Calu3 (cell line): ENCODE measurements around the gene LZTS2. TPM values are rescaled to one million over a fixed set of nuclear protein-coding genes. Genes with fewer than 3 reads are reported as not detected.

Experiments used
- BruUV-seq: library from RNA; stranded (reverse); fragments of 400-500 nt; replicated peaks from 2 replicates; lab custom pipeline; 2021; lab: Mats Ljungman, UMichigan
- CTCF ChIA-PET: fragments of 300-600 bp; sonication (Branson Sonifier 250); formaldehyde crosslinking; loops from one replicate; lab custom pipeline; 2022; ENCODE audit warnings: antibody characterized with exemption; lab: Charles Lee
- DNase-seq: peaks from one replicate; pipeline ENCODE4 v3.0.0; 2022
- H3K27ac Mint-ChIP-seq: one replicate; pipeline ENCODE4 v1.8.0; 2022; ENCODE audit warnings: mixed read lengths; ENCODE audit not compliant: unreplicated experiment
- H3K27me3 Mint-ChIP-seq: one replicate; pipeline ENCODE4 v1.8.0; 2022; ENCODE audit warnings: mixed read lengths; ENCODE audit not compliant: unreplicated experiment
- H3K36me3 Mint-ChIP-seq: one replicate; pipeline ENCODE4 v1.8.0; 2022; ENCODE audit warnings: mild to moderate bottlenecking, moderate library complexity, mixed read lengths; ENCODE audit not compliant: insufficient read depth, unreplicated experiment
- H3K4me1 Mint-ChIP-seq: one replicate; pipeline ENCODE4 v1.8.0; 2022; ENCODE audit warnings: mild to moderate bottlenecking, low read depth, mixed read lengths; ENCODE audit not compliant: unreplicated experiment
- H3K4me3 Mint-ChIP-seq: one replicate; pipeline ENCODE4 v1.8.0; 2022; ENCODE audit warnings: mild to moderate bottlenecking, low read depth, moderate library complexity, mixed read lengths; ENCODE audit not compliant: unreplicated experiment
- H3K9me3 Mint-ChIP-seq: one replicate; pipeline ENCODE4 v1.8.0; 2022; ENCODE audit warnings: low read depth, mixed read lengths; ENCODE audit not compliant: unreplicated experiment
- CTCF ChIP-seq: fragments of 200-600 bp; IDR thresholded peaks from one replicate; pipeline ENCODE4 v1.8.0; 2022; ENCODE audit warnings: antibody characterized with exemption; ENCODE audit not compliant: unreplicated experiment
- intact Hi-C: fragments of 100-400 bp; cut with micrococcal nuclease; formaldehyde crosslinking; loops from one replicate; pipeline ENCODE4 v1.10.0; 2022; ENCODE audit not compliant: unreplicated experiment
- total RNA-seq: library from RNA; stranded (reverse); gene quantifications from 2 replicates; pipeline ENCODE4 v1.2.3, GENCODE V29; 2022

The LZTS2 gene
- total RNA-seq, 1 experiment from 2014 or later = 23.7 TPM

GRCh38 chr10:100979791-100980272 lies 19.8 kb upstream of the LZTS2 start:
- Mint-ChIP-seq H3K36me3 (peaks cover 18% of the 10 kb centered on the region), H3K4me3 (no peak overlapping the region), H3K27ac (no peak overlapping the region), H3K4me1 (peaks cover 11% of the 10 kb centered on the region), H3K27me3 (no peaks in the 10 kb centered on the region), H3K9me3 (no peaks in the 10 kb centered on the region)
- intact Hi-C loops = no loop called here
- TF ChIP-seq CTCF = no peak
- DNase-seq = no peak
- CTCF ChIA-PET = no interaction called here
- no TSS peak for BruUV-seq

GRCh38 chr10:100980311-100980710 lies 19.3 kb upstream of the LZTS2 start:
- intact Hi-C loops = no loop called here
- Mint-ChIP-seq H3K36me3 (peaks cover 18% of the 10 kb centered on the region), H3K4me1 (peaks cover 11% of the 10 kb centered on the region), H3K27me3 (no peaks in the 10 kb centered on the region), H3K4me3 (no peak overlapping the region), H3K9me3 (no peaks in the 10 kb centered on the region), H3K27ac (no peak overlapping the region)
- TF ChIP-seq CTCF = no peak
- no TSS peak for BruUV-seq
- CTCF ChIA-PET = no interaction called here
- DNase-seq = no peak

- CTCF ChIA-PET = no interaction called here
- intact Hi-C loops = no loop called here
- peaks cover 11% of the 10 kb centered on the region for H3K4me1 Mint-ChIP-seq
- no peak overlapping the region for H3K4me3 Mint-ChIP-seq
- no peaks in the 10 kb centered on the region for H3K27me3 Mint-ChIP-seq
- no peak overlapping the region for H3K27ac Mint-ChIP-seq
- peaks cover 18% of the 10 kb centered on the region for H3K36me3 Mint-ChIP-seq
- TF ChIP-seq CTCF = no peak
- no TSS peak for BruUV-seq
- no peaks in the 10 kb centered on the region for H3K9me3 Mint-ChIP-seq
- DNase-seq = no peak
Observed at GRCh38 chr10:100980711-100981110, 18.9 kb upstream of the LZTS2 start.

GRCh38 chr10:100981178-100981772 lies 18.3 kb upstream of the LZTS2 start:
- CTCF ChIA-PET = no interaction called here
- no peak overlapping the region for H3K27ac Mint-ChIP-seq
- TF ChIP-seq CTCF = no peak
- H3K36me3 Mint-ChIP-seq = peaks cover 18% of the 10 kb centered on the region
- peaks cover 11% of the 10 kb centered on the region for H3K4me1 Mint-ChIP-seq
- H3K4me3 Mint-ChIP-seq = no peak overlapping the region
- intact Hi-C loops = no loop called here
- no TSS peak for BruUV-seq
- no peaks in the 10 kb centered on the region for H3K9me3 Mint-ChIP-seq
- no peak for DNase-seq
- no peaks in the 10 kb centered on the region for H3K27me3 Mint-ChIP-seq
